Breast epithelium (tissue), 3 donors: ENCODE measurements around the gene PDE7B.

ENCODE experiments used
- POLR2A ChIP-seq: fragments of 450-650 bp; IDR thresholded peaks from one replicate; pipeline ENCODE4 v1.6.1; 2016; ENCODE audit warnings: antibody characterized with exemption, mild to moderate bottlenecking, moderate library complexity
- POLR2AphosphoS5 ChIP-seq, 3 donors: sonication (generic); formaldehyde crosslinking; IDR thresholded peaks; one replicate each; pipeline ENCODE4 v1.6.1; 2017; ENCODE audit warnings: antibody characterized with exemption in 3 of 3
- TF ChIP-seq, protein P1 (sequence below), 3 donors: fragments of 450-650 bp; IDR thresholded peaks; one replicate each; pipeline ENCODE4 v1.5.1; 2016 to 2017; ENCODE audit warnings: antibody characterized with exemption in 3 of 3, mild to moderate bottlenecking in 3 of 3, moderate library complexity in 3 of 3

DNA sequence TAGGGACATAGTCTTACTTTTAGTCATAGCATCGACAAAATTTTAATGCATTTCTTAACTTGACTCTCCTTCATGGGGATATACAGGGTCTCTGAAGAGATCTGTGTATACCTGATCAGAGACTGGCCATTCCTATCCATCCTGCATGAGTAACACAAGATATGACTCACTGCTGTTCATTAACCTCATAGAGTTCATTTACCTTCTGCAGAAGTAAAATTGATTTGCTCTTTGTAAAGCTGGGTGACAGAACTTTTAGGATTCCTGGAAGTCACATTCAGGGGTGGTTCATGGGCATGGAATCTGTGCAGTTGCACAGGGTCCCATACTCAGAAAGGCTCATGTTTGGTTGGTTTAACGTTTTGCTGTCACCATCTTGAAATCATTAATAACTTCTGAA is 53.2 kb downstream of the PDE7B start:
- TF ChIP-seq, protein P1, sequence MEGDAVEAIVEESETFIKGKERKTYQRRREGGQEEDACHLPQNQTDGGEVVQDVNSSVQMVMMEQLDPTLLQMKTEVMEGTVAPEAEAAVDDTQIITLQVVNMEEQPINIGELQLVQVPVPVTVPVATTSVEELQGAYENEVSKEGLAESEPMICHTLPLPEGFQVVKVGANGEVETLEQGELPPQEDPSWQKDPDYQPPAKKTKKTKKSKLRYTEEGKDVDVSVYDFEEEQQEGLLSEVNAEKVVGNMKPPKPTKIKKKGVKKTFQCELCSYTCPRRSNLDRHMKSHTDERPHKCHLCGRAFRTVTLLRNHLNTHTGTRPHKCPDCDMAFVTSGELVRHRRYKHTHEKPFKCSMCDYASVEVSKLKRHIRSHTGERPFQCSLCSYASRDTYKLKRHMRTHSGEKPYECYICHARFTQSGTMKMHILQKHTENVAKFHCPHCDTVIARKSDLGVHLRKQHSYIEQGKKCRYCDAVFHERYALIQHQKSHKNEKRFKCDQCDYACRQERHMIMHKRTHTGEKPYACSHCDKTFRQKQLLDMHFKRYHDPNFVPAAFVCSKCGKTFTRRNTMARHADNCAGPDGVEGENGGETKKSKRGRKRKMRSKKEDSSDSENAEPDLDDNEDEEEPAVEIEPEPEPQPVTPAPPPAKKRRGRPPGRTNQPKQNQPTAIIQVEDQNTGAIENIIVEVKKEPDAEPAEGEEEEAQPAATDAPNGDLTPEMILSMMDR (IDR thresholded peaks at IDR 0.05) = no peak
- no peak for TF ChIP-seq POLR2AphosphoS5 (IDR thresholded peaks at IDR 0.05)
- TF ChIP-seq POLR2A = no peak
